PC-3 (cell line): Measurements from ENCODE around the gene MRPS10. TPM values are rescaled to one million over a fixed set of nuclear protein-coding genes. Genes with fewer than 3 reads are reported as not detected.

ENCODE experiments used
- ATAC-seq: fragments of 200-7000 bp; cut with Tn5 transposase; 2 replicates; pipeline ENCODE4 v1.9.1; 2020; ENCODE audit warnings: mild to moderate bottlenecking, moderate library complexity
- BruUV-seq: library from RNA; stranded (reverse); fragments of 400-500 nt; replicated peaks from 2 replicates; lab custom pipeline; 2021; lab: Mats Ljungman, UMichigan
- CTCF ChIA-PET: fragments of 300-600 bp; sonication (Branson Sonifier 250); formaldehyde crosslinking; loops from one replicate; lab custom pipeline; 2022; ENCODE audit warnings: antibody characterized with exemption; lab: Charles Lee
- POLR2A ChIA-PET: fragments of 300-600 bp; sonication (Branson Sonifier 250); formaldehyde crosslinking; loops from one replicate; lab custom pipeline; 2022; ENCODE audit warnings: antibody characterized with exemption; ENCODE audit not compliant: unreplicated experiment; lab: Charles Lee
- DNase-seq: peaks from one replicate; pipeline ENCODE4 v3.0.0-alpha.2; 2015
- H2AFZ ChIP-seq: fragments of 300-600 bp; sonication (generic); 2 replicates; pipeline ENCODE4 v1.6.0; 2016; ENCODE audit warnings: antibody characterized with exemption, low read length
- H3F3A ChIP-seq: fragments of 300-600 bp; sonication (generic); one replicate; pipeline ENCODE4 v1.6.0; 2017; ENCODE audit warnings: antibody characterized with exemption, low read length, control low read depth, mild to moderate bottlenecking; ENCODE audit not compliant: unreplicated experiment
- H3K27ac ChIP-seq: fragments of 300-600 bp; sonication (generic); 2 replicates; pipeline ENCODE4 v1.5.1; 2016; ENCODE audit warnings: mild to moderate bottlenecking, low read length
- H3K27me3 ChIP-seq: fragments of 300-600 bp; sonication (generic); 2 replicates; pipeline ENCODE4 v1.6.1; 2016; ENCODE audit warnings: low read length, mixed read lengths
- H3K36me3 ChIP-seq: fragments of 300-600 bp; sonication (generic); 2 replicates; pipeline ENCODE4 v1.6.1; 2016; ENCODE audit warnings: low read depth, mixed run types, low read length, mixed read lengths
- H3K4me1 ChIP-seq: fragments of 300-600 bp; sonication (generic); 2 replicates; pipeline ENCODE4 v1.5.1; 2016; ENCODE audit warnings: low read length; ENCODE audit not compliant: insufficient read depth
- H3K4me2 ChIP-seq: fragments of 300-600 bp; sonication (generic); 2 replicates; pipeline ENCODE4 v1.6.0; 2016; ENCODE audit warnings: low read length
- H3K4me3 ChIP-seq: fragments of 300-600 bp; sonication (generic); 2 replicates; pipeline ENCODE4 v1.5.1; 2016; ENCODE audit warnings: mild to moderate bottlenecking, low read length, mixed read lengths
- H3K79me2 ChIP-seq: fragments of 300-600 bp; sonication (generic); 2 replicates; pipeline ENCODE4 v1.6.1; 2017; ENCODE audit warnings: low read length, mixed read lengths
- H3K9ac ChIP-seq: fragments of 300-600 bp; sonication (generic); 2 replicates; pipeline ENCODE4 v1.6.0; 2016; ENCODE audit warnings: mild to moderate bottlenecking, low read length
- H3K9me2 ChIP-seq: fragments of 300-600 bp; sonication (generic); replicated peaks from 2 replicates; pipeline ENCODE4 v1.6.1; 2016; ENCODE audit warnings: mixed run types, low read length, mixed read lengths
- H3K9me3 ChIP-seq: fragments of 300-600 bp; sonication (generic); 2 replicates; pipeline ENCODE4 v1.6.1; 2016; ENCODE audit warnings: low read length, mixed read lengths
- H4K20me1 ChIP-seq: fragments of 300-600 bp; sonication (generic); 2 replicates; pipeline ENCODE4 v1.6.1; 2016; ENCODE audit warnings: low read length, mixed read lengths
- CTCF ChIP-seq: fragments of 300-600 bp; sonication (generic); conservative IDR thresholded peaks from 2 replicates; pipeline ENCODE4 v1.5.1; 2017; ENCODE audit warnings: antibody characterized with exemption, low read depth, mild to moderate bottlenecking, low read length
- EZH2 ChIP-seq: fragments of 300-600 bp; sonication (generic); IDR thresholded peaks from one replicate; pipeline ENCODE4 v1.6.1; 2017; ENCODE audit warnings: antibody characterized with exemption, mild to moderate bottlenecking, low read length; ENCODE audit not compliant: unreplicated experiment
- EZH2phosphoT487 ChIP-seq: fragments of 300-600 bp; sonication (generic); IDR thresholded peaks from 2 replicates; pipeline ENCODE4 v1.6.1; 2018; ENCODE audit warnings: mild to moderate bottlenecking, antibody characterized with exemption, low read length, borderline replicate concordance
- intact Hi-C: fragments of 100-400 bp; cut with micrococcal nuclease; formaldehyde crosslinking; loops from 2 replicates; pipeline ENCODE4 v1.9.0; 2023
- total RNA-seq: library from RNA; depleted of rRNA; stranded (reverse); fragments of >200 nt; gene quantifications from 2 replicates; pipeline ENCODE4 v1.2.3, GENCODE V29; 2014

Gene MRPS10
- total RNA-seq, 1 experiment from 2014 or later: 82.1 TPM

- Histone ChIP-seq H3K9me3 (no peaks in the 10 kb centered on the region), H3K4me3 (0 out of 2 replicates have a peak overlapping the region, but pooled peaks have one; percentile 4), H3K79me2 (no peaks in the 10 kb centered on the region), H2AFZ (no peak overlapping the region), H3K9ac (peak overlapping the region; percentile 60), H3K36me3 (peaks cover 7% of the 10 kb centered on the region; the same call in 1 of the 2 replicates), H4K20me1 (no peaks in the 10 kb centered on the region), H3F3A (peaks cover 5% of the 10 kb centered on the region), H3K9me2 (no peaks in the 10 kb centered on the region), H3K4me2 (peak overlapping the region; percentile 43), H3K27me3 (no peaks in the 10 kb centered on the region), H3K4me1 (peaks cover 52% of the 10 kb centered on the region), H3K27ac (peak overlapping the region; percentile 88)
- peak; percentile 67 for DNase-seq
- no peak for TF ChIP-seq EZH2
- no peak for TF ChIP-seq EZH2phosphoT487
- no peak for TF ChIP-seq CTCF
- ChIA-PET POLR2A (no interaction called here), CTCF (interaction anchor here (0.5 to 0.7 kb wide), 2 partner anchors 15 to 30 kb away, joined by 3 read pairs; no protein-coding TSS in a partner anchor)
- TSS peak; percentile 58 for BruUV-seq
- ATAC-seq: no peak
- intact Hi-C loops: loop anchor here (2.0 kb wide), 1 partner anchor 13 kb away; no protein-coding TSS in a partner anchor
Observed at GRCh38 chr6:42199106-42199981, 18.3 kb downstream of the MRPS10 start.

- CTCF ChIA-PET: no interaction called here
- Histone ChIP-seq H3K27me3 (no peaks in the 10 kb centered on the region), H3K4me2 (peak overlapping the region; percentile 62), H3K27ac (peak overlapping the region; percentile 89), H3K9me3 (no peaks in the 10 kb centered on the region), H3K4me1 (peaks cover 55% of the 10 kb centered on the region), H3K79me2 (no peaks in the 10 kb centered on the region), H3K9ac (peak overlapping the region; percentile 49), H3K36me3 (0 out of 2 replicates have a peak, but pooled peaks cover 3% of the 10 kb centered on the region), H2AFZ (no peak overlapping the region), H4K20me1 (no peaks in the 10 kb centered on the region), H3F3A (peaks cover 5% of the 10 kb centered on the region), H3K4me3 (no peak overlapping the region), H3K9me2 (no peaks in the 10 kb centered on the region)
- POLR2A ChIA-PET: no interaction called here
- DNase-seq (peak; percentile 94), ATAC-seq (peak; percentile 82)
- no TSS peak for BruUV-seq
- TF ChIP-seq EZH2 (no peak), EZH2phosphoT487 (no peak), CTCF (peak; percentile 37; the same call in 1 of the 2 replicates)
- intact Hi-C loops: loop anchor here (1.0 to 2.0 kb wide), 3 partner anchors 10 to 29 kb away; no protein-coding TSS in a partner anchor
Observed at GRCh38 chr6:42197555-42198362, 19.9 kb downstream of the MRPS10 start.
